ENCODE data around the gene FOXA3.

The FOXA3 gene

DNA sequence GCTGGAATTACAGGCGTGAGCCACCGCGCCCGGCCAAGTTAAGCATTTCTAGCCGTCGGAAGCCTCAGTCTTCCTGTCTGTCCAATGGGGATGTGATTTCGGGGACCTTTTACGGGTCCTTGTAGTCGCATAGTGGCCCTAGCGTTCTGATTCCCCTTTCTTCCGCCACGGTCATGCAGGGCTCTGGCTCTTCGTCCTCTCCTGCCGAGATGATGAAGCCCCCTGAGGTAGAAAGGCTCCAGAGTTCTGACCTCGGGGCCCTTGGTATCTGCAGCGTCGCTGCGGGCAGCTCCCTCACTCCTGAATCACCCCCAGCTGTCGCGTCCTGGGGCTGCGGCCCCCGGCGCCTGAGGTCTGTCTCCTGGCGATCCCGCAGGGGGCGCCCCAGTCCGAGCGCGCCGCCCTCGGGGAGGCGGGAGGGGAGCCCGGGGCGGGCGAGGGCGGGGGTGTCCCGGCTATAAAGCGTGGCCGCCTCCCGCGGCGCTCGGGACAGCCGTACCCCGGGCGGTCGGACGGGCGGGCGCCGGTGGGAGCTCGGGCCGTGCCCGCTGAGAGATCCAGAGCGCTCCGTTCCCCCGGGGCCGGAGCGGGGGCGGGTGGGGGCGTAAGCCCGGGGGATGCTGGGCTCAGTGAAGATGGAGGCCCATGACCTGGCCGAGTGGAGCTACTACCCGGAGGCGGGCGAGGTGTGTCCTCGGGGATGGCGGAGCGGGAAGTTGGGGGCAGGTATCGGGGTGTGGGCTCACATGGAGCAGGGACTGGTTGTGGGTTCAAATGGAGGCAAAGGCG is at the start of gene FOXA3:
FOXA3 (plus strand) TSS at position 487 of the 789 bp plus-strand sequence; CDS start at position 618, 131 bp downstream.
- Mint-ChIP-seq H3K4me1 (ENCODE audit: low read depth) (peaks cover 30% of the 10 kb centered on the region), H3K27me3 (peaks cover 30% of the 10 kb centered on the region), H3K36me3 (ENCODE audit: low read depth) (peaks cover 16% of the 10 kb centered on the region), H3K9me3 (no peaks in the 10 kb centered on the region), H3K27ac (peak within 1 kb of the TSS; percentile 99), H3K4me3 (peak within 1 kb of the TSS; percentile 95)

DNA sequence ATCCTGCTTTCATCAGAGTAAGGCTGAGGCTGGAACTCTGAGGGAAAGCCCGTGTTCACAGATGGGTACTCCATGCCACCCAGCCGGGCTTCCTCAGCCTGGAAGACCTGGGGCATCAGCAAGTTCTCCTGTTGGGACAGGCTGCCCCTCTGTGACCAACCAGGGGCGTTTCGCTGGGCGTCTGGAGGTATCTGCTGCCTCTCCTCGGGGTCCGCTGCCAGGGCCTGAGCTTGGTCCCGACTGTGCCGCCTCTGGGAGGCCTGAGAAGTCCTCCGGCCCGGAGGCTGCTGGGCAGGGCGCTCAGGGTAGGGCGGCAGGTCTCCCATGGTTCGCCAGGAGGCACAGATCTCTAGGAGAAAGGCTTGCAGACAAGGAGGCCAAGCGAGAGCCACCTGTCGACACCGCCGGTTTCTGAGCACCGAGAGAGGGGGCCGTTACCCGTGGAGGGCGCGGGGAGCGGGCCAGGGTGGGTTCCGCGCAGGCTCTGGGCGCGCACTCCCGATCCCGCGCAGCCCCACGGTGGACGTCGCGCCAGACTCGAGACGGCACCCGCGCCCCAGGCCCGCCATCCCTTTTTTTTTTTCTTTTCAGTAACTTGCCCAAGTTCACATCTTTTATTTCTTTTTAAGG is 49.2 kb upstream of the FOXA3 start, which contains the start of gene RSPH6A:
RSPH6A (minus strand) TSS at position 458 of the 630 bp plus-strand sequence; CDS start at position 326, 132 bp downstream.
- Mint-ChIP-seq H3K27ac (no peak within 1 kb of the TSS), H3K36me3 (ENCODE audit: low read depth) (peaks cover 4% of the 10 kb centered on the region), H3K4me3 (no peak within 1 kb of the TSS), H3K27me3 (peaks cover 10% of the 10 kb centered on the region), H3K9me3 (no peaks in the 10 kb centered on the region), H3K4me1 (ENCODE audit: low read depth) (peaks cover 7% of the 10 kb centered on the region)

DNA sequence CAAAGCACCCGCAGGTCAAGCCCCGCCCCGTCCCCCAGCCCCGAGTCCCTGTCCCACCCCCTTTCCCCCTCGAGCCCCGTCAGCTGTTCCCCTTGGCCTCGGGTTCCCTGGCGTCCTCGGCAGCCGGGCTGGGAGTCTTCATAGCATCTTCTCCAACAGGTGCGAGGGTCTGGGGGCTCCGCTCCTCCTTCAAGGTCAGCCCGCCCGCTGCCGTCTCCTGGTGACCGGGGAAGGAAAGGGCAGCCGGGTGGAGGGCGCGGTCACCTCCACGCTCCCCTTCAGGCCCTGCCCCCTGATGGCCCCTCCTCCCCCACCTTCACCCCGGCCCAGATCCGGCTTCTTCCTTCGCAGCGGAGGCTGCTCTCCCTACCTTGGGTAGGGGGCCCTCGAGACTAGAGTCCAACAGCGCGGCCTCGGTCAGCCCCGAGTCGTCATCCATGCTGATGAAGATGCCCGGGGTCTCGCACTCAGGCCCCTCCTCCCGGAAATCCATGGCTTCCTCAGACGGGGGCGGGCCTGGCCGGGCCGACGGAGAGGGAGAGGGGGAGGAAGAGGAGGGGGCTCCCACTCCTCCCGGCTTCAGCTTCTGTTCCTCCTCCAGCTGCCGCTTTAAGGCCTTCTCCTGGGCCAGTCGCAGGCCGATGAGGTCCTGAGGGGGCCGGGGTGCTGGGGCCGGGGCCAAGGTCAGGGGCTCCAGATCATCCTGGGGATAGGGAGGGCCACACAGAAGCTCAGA is 48.5 kb upstream of the FOXA3 start:
- H3K27me3 Mint-ChIP-seq = peaks cover 10% of the 10 kb centered on the region

DNA sequence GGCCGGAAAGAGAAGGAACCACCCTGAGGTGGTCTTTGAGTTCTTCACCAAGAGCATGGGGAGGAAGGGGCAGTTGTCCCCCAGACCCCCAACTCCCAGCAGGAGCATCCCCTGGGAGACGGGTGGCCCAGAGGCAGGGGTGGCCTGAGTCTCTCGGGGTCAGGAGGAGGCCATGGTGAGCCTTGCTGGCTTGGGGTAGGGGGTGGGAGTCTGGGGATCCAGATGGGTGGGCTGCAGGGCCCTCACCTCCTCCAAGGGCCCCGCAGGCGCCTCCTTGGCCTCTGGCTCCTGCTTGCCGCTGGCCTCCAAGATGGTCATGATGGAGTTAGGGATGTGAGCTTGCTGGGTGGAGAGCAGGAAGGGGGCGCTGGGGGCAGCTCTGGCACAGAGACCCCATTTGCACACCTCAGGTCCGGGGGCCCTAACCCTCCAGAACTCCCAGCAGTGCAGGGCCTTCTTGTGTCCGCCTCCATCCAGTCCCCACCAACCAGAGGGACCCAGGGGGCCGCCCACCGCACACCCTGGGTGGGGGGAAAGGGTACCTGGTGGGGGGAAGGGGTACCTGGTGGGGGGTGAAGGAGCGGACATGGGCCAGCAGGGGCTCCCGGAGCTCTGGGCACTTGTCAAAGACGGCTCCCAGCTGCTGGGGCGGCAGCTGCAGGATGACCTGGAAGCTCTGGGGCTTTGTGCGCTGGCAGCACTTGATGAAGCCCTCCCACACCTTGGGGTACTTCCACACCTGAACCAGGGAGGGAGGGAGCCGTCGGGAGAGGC is 47.7 kb upstream of the FOXA3 start:
- no peak overlapping the region for H3K27ac Mint-ChIP-seq
- H3K4me3 Mint-ChIP-seq = no peak overlapping the region
- peaks cover 9% of the 10 kb centered on the region for H3K36me3 Mint-ChIP-seq (ENCODE audit: low read depth)
- peaks cover 10% of the 10 kb centered on the region for H3K27me3 Mint-ChIP-seq
- H3K4me1 Mint-ChIP-seq (ENCODE audit: low read depth) = peaks cover 6% of the 10 kb centered on the region
- no peaks in the 10 kb centered on the region for H3K9me3 Mint-ChIP-seq

More for the DNA sequence above, 48.5 kb upstream of the FOXA3 start:
- Mint-ChIP-seq H3K27ac (no peak overlapping the region), H3K4me3 (no peak overlapping the region), H3K36me3 (ENCODE audit: low read depth) (peaks cover 9% of the 10 kb centered on the region), H3K4me1 (ENCODE audit: low read depth) (peaks cover 6% of the 10 kb centered on the region), H3K9me3 (no peaks in the 10 kb centered on the region)

DNA sequence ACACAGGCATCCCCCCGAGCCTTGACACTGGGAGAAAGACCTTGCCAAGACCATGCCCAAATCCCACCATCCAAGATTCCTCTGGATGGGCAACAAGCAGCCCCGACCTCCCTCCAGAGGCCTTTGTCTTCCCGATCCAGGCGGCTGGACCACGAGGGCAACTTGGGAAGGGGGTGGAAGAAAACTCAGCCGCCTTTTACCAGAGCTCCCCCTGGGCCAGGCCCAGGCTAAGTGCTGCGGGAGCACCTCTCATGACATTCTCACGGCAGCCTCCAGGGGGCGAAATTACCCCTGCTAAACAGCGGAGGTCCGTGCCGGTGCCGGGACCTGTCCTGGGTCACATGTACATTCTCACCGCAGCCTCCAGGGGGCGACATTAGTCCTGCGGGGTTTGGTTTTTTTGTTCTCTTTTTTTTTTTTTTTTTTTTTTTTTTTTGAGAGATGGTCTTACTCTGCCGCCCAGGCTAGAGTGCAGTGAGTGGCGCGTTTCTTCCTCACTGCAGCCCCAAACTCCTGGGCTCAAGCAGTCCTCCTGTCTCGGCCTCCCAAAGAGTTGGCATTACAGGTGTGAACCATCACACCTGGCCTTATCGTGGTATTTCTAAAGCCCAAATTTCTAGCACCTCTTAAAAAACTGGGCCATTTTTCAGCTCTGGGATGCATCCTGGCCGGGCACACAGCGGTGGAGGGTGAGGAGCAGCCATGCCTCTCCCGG is 47.0 kb upstream of the FOXA3 start:
- peaks cover 9% of the 10 kb centered on the region for H3K36me3 Mint-ChIP-seq (ENCODE audit: low read depth)
- H3K27ac Mint-ChIP-seq = no peak overlapping the region
- no peak overlapping the region for H3K4me3 Mint-ChIP-seq

DNA sequence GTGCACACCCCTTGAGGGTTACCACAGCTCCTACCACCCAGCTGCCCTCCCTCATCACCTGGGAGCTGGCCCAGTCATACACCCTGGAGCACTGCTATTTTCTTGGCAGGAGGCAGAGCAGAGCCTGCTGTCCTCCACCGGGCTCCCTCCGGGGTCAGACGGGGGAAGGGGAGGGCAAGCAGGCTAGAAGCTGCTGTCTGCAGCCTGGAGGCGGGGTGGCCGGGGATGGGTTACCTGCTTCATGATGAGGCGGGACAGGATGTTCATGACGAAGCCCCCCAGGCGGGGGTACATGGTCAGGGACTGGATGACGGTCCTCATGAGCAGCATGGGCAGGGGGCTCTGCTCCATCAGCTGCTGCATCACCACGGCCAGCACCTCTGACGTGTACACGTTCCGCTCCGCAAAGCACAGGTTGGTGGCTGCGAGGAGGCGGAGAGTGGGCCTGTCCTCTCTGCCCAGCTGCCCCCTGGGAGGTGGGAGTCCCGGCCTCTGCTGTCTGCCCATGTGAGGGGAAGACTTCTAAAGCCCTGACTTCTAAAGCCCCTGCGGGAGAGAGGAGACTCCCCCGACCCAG is 46.3 kb upstream of the FOXA3 start:
- H3K4me3 Mint-ChIP-seq = no peak overlapping the region
- H3K36me3 Mint-ChIP-seq (ENCODE audit: low read depth) = peaks cover 9% of the 10 kb centered on the region
- H3K4me1 Mint-ChIP-seq (ENCODE audit: low read depth) = peaks cover 6% of the 10 kb centered on the region
- H3K9me3 Mint-ChIP-seq = no peaks in the 10 kb centered on the region
- peaks cover 10% of the 10 kb centered on the region for H3K27me3 Mint-ChIP-seq
- H3K27ac Mint-ChIP-seq = no peak overlapping the region

More for the DNA sequence above, 47.0 kb upstream of the FOXA3 start:
- H3K27me3 Mint-ChIP-seq = peaks cover 10% of the 10 kb centered on the region
- no peaks in the 10 kb centered on the region for H3K9me3 Mint-ChIP-seq
- peaks cover 6% of the 10 kb centered on the region for H3K4me1 Mint-ChIP-seq (ENCODE audit: low read depth)

DNA sequence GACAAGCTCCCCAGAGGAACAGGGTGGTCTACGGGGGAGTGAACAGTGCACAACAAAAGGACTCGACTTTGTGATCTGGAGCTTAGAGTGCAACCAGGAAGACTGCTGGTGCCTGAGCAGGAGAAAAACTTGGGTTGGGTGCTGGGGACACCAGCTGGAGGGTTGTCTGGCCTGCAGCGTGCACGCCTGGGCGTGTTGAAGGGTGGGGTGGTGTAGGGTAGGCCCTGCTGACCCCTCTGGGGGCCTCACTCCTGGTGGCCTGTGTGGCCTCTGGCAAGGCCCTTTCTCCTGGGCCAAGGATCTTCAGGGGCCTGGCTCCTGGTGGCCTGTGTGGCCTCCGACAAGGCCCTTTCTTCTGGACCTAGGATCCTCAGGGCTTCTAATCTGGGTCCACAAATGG is 44.4 kb upstream of the FOXA3 start:
- Mint-ChIP-seq H3K9me3 (no peaks in the 10 kb centered on the region), H3K27me3 (no peaks in the 10 kb centered on the region), H3K4me3 (no peak overlapping the region), H3K4me1 (ENCODE audit: low read depth) (peaks cover 6% of the 10 kb centered on the region), H3K36me3 (ENCODE audit: low read depth) (peaks cover 21% of the 10 kb centered on the region), H3K27ac (no peak overlapping the region)

DNA sequence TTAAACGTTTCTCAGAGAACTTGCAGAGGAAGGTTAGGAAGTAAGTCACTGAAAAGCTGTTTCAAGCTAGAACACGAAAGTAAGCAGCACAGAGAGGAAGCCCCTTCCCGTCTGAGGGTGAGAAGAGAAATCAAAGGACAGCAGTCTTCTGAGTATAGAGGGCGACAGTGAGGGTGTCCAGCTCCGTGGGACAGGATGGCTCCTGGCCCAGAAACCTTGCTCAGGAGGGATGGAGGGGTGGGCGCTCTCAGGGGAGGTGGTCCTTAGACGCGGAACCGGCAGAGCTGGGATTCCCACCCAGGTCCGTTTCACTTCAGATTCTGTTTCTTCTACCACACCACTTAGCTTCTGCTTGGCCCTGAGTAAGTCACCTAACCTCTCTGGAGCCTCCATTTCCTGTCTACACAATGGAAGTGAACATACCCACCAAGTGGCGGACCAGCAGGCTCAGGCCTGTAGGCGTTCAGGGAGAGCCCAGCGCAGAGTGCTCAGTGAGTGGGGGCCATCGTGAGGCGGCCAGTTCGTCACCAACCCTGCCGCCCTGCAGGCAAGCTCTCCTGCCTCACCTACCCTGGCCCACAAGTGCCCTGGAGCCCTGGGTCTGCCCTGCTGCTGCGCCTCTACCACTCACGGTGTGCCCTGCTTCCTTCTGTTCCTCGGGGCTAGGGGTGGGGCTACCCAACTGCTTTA is 43.6 kb upstream of the FOXA3 start:
- H3K4me1 Mint-ChIP-seq (ENCODE audit: low read depth) = peaks cover 6% of the 10 kb centered on the region
- H3K36me3 Mint-ChIP-seq (ENCODE audit: low read depth) = peaks cover 21% of the 10 kb centered on the region
- H3K9me3 Mint-ChIP-seq = no peaks in the 10 kb centered on the region
- H3K4me3 Mint-ChIP-seq = no peak overlapping the region
- H3K27ac Mint-ChIP-seq = no peak overlapping the region
- no peaks in the 10 kb centered on the region for H3K27me3 Mint-ChIP-seq

DNA sequence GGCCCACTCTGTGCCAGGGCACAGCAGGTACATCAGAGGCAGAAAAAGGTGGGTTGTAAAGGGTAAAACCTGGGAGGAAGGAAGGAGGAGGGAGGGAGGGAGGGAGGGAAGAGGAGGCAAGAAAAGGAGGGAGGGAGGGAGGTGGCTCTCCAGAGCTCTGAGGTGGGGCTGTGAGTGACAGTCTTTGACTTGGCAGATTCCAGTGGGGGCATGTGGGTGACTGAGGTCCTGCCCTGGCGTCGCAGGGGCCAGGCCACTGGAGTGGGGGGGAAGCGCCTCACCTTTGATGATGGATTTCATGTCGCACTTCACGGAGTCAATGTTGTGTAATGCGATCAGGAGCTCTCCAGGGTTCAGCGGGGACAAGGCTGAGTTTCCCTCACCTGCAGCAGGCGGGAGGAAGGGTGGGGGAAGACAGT is 43.0 kb upstream of the FOXA3 start:
- peaks cover 21% of the 10 kb centered on the region for H3K36me3 Mint-ChIP-seq (ENCODE audit: low read depth)
- H3K27ac Mint-ChIP-seq = no peak overlapping the region
- H3K4me3 Mint-ChIP-seq = no peak overlapping the region
- no peaks in the 10 kb centered on the region for H3K27me3 Mint-ChIP-seq
- no peaks in the 10 kb centered on the region for H3K9me3 Mint-ChIP-seq
- H3K4me1 Mint-ChIP-seq (ENCODE audit: low read depth) = peaks cover 6% of the 10 kb centered on the region

DNA sequence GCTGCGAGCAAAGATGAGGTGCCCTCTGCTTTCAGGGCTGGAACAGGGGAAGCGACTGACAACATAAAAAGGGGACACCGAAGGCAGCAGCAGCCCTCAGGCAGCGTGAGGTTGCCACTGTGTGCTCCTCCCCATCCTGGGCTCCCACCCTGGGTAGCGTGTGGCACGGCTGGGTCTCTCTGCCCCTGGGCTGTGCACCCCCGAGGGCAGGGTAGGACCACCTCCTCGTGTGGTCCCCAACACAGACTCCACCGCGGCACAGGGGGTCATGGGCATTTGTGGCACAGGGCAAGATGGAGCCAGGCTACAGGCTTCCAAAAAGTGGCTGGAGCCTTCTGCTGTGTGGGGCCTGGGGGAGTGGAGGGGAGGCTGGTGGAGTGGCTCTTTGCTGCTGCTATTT is 42.6 kb upstream of the FOXA3 start:
- Mint-ChIP-seq H3K9me3 (no peaks in the 10 kb centered on the region), H3K36me3 (ENCODE audit: low read depth) (peaks cover 21% of the 10 kb centered on the region), H3K27me3 (no peaks in the 10 kb centered on the region), H3K4me3 (no peak overlapping the region), H3K27ac (no peak overlapping the region), H3K4me1 (ENCODE audit: low read depth) (peaks cover 6% of the 10 kb centered on the region)

DNA sequence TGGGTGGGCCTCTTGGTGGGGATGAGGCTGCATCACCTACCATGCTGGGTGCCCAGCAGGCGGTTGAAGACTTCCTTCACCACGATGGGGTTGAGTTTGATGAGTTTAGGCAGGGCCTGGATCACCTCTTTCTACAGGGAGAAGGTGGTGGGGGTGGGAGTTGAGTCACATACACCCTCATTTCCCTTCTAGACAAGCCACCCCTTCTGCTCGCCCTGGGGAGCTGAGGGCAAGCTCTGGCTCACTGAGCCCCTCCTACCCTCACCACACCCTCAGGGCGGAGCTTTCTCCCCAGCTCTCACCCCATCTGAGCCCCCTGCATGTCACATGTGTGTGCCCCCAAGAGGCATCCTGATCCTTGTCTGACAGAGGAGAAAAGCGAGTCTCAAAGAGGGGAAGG is 41.4 kb upstream of the FOXA3 start:
- Mint-ChIP-seq H3K27me3 (no peaks in the 10 kb centered on the region), H3K4me1 (ENCODE audit: low read depth) (peaks cover 2% of the 10 kb centered on the region), H3K9me3 (no peaks in the 10 kb centered on the region), H3K27ac (no peak overlapping the region), H3K36me3 (ENCODE audit: low read depth) (peaks cover 25% of the 10 kb centered on the region), H3K4me3 (no peak overlapping the region)

DNA sequence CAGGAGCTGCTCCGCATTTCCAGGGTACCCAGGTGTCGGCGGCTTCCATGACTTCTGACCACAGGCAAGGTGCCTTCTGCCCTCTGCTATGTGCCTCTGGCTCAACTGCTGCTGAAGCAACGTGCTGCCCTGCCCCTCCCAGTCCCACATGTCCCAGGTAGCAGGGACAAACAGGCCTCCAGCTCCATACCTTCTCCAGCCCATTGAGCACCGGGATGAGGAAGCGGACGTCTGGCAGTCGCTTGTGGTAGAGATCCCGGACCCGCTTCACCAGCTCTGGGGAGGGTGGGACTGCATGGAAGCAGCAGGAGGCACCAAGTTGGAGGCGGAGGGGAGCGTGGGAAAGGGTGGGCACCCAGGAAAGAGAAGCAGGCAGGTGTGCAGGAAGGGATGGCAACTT is 40.9 kb upstream of the FOXA3 start:
- Mint-ChIP-seq H3K27ac (no peak overlapping the region), H3K4me3 (no peak overlapping the region), H3K4me1 (ENCODE audit: low read depth) (peaks cover 2% of the 10 kb centered on the region), H3K36me3 (ENCODE audit: low read depth) (peaks cover 28% of the 10 kb centered on the region), H3K9me3 (no peaks in the 10 kb centered on the region), H3K27me3 (no peaks in the 10 kb centered on the region)

DNA sequence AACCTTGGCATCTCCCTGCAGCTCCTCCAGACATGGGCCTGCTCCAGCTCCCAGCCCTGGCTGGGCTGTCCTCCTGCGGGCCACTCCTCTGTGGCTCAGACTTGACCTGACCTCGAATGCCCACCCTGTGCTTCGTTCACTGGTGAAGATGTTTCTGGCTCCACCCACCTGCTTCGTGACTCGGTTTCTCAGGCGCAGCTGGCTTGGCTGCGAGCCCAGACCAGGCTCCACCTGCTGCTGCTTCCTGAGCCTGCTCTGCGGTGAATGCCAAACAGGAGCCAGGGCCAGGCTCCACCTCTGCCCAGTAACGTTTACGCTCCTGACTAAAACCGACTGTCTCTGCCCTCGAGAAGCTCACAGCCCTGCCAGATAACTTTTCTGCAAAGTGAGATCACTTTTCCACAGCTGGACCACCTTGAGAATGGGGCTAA is 40.1 kb upstream of the FOXA3 start:
- Mint-ChIP-seq H3K27ac (no peak overlapping the region), H3K9me3 (no peaks in the 10 kb centered on the region), H3K36me3 (ENCODE audit: low read depth) (peaks cover 37% of the 10 kb centered on the region)

More for the DNA sequence above, 40.1 kb upstream of the FOXA3 start:
- Mint-ChIP-seq H3K4me3 (no peak overlapping the region), H3K27me3 (no peaks in the 10 kb centered on the region), H3K4me1 (ENCODE audit: low read depth) (peaks cover 2% of the 10 kb centered on the region)

All from stimulated activated naive CD8-positive, alpha-beta T cell treated with anti-CD3 and anti-CD28 coated beads, Interleukin-15, Interleukin-2, amounts not matched to agents 100 ng/mL and 50 ng/mL, for 24 hours (primary cell).